GM12878 (cell line): Measurements from ENCODE around the gene TSHZ2.

Source experiments
- ATF3 ChIP-seq: IDR thresholded peaks from 2 replicates; pipeline ENCODE4 v1.6.1; 2011; ENCODE audit warnings: low read depth, mild to moderate bottlenecking, low read length, moderate library complexity, borderline replicate concordance; ENCODE audit errors: extremely low read depth
- CEBPB ChIP-seq, 2 experiments: fragments of 150-350 bp in 1 of 2; IDR thresholded peaks; 2 replicates each; pipeline ENCODE4 v1.6.1; 2012 to 2014; ENCODE audit warnings: low read depth in 2 of 2, low read length in 2 of 2, borderline replicate concordance in 1 of 2, inconsistent platforms in 1 of 2
- CTCF ChIP-seq, 3 experiments: IDR thresholded peaks in 2 of 3; conservative IDR thresholded peaks in 1 of 3; 2 replicates each; pipeline ENCODE4 v1.5.1; 2011; ENCODE audit warnings: low read depth in 3 of 3, low read length in 3 of 3, mild to moderate bottlenecking in 3 of 3, control low read depth in 2 of 3, moderate library complexity in 2 of 3, inconsistent platforms in 1 of 3, mixed read lengths in 1 of 3; ENCODE audit not compliant: control insufficient read depth in 2 of 3, insufficient read depth in 1 of 3; ENCODE audit errors: extremely low read depth in 1 of 3
- DPF2 ChIP-seq: fragments of 450-650 bp; IDR thresholded peaks from 2 replicates; pipeline ENCODE4 v1.6.1; 2017; ENCODE audit warnings: mild to moderate bottlenecking
- HCFC1 ChIP-seq: fragments of 150-350 bp; IDR thresholded peaks from 2 replicates; pipeline ENCODE4 v1.6.1; 2014; ENCODE audit warnings: low read length
- MEF2A ChIP-seq: IDR thresholded peaks from 2 replicates; pipeline ENCODE4 v1.6.1; 2011; ENCODE audit warnings: low read depth, mild to moderate bottlenecking, low read length, moderate library complexity; ENCODE audit not compliant: insufficient read depth
- MXI1 ChIP-seq: fragments of 150-350 bp; IDR thresholded peaks from 2 replicates; pipeline ENCODE4 v1.6.1; 2011; ENCODE audit warnings: low read depth, mild to moderate bottlenecking, inconsistent platforms, low read length, improper control_type of control experiment
- MYB ChIP-seq: fragments of 150-350 bp; IDR thresholded peaks from 2 replicates; pipeline ENCODE4 v1.6.1; 2014; ENCODE audit warnings: mild to moderate bottlenecking, low read depth, low read length, borderline replicate concordance
- POLR2AphosphoS2 ChIP-seq: IDR thresholded peaks from 2 replicates; pipeline ENCODE4 v1.6.1; 2011; ENCODE audit warnings: low read depth, mild to moderate bottlenecking, low read length, improper control_type of control experiment, moderate library complexity
- RFX5 ChIP-seq: IDR thresholded peaks from 2 replicates; pipeline ENCODE4 v1.6.1; 2011; ENCODE audit warnings: low read depth, low read length, improper control_type of control experiment
- STAT1 ChIP-seq: fragments of 450-650 bp; conservative IDR thresholded peaks from 2 replicates; pipeline ENCODE4 v1.6.1; 2014; ENCODE audit warnings: antibody characterized with exemption, mild to moderate bottlenecking
- SUPT20H ChIP-seq: IDR thresholded peaks from 2 replicates; pipeline ENCODE4 v1.6.1; 2011; ENCODE audit warnings: low read depth, mild to moderate bottlenecking, low read length, moderate library complexity, borderline replicate concordance; ENCODE audit not compliant: control insufficient read depth
- YY1 ChIP-seq: IDR thresholded peaks from 2 replicates; pipeline ENCODE4 v1.6.1; 2011; ENCODE audit warnings: low read depth, mild to moderate bottlenecking, low read length

GRCh38 chr20:53223626-53224172 lies 251.5 kb downstream of the TSHZ2 start:
- TF ChIP-seq STAT1 (no peak), CTCF (IDR thresholded peaks at IDR 0.05 in 2 of 3, conservative IDR thresholded peaks at IDR 0.05 in 1 of 3; ENCODE audit: control insufficient read depth in 2 of 3, extremely low read depth in 1 of 3, insufficient read depth in 1 of 3, low read depth in 3 of 3, low read length in 3 of 3) (no peak), DPF2 (no peak), POLR2AphosphoS2 (no peak), ATF3 (no peak), RFX5 (no peak), CEBPB (IDR thresholded peaks at IDR 0.05; ENCODE audit: borderline replicate concordance in 1 of 2, low read depth in 2 of 2, low read length in 2 of 2) (no peak), MYB (no peak), YY1 (no peak), MXI1 (no peak), SUPT20H (no peak), HCFC1 (no peak), MEF2A (no peak)
